Transverse colon (tissue), 4 donors: Measurements from ENCODE around the gene XXYLT1. TPM values are rescaled to one million over a fixed set of nuclear protein-coding genes. Genes with fewer than 3 reads are reported as not detected.

Experiments
- DNase-seq: peaks from one replicate; pipeline ENCODE4 v3.0.0-alpha.2; 2019
- H3K27ac ChIP-seq, 4 donors: fragments of 200-600 bp; sonication (generic); 2 replicates each; pipeline ENCODE4 v1.5.1; 2016 to 2018; ENCODE audit warnings: inconsistent platforms in 4 of 4
- H3K27me3 ChIP-seq: fragments of 200-600 bp; sonication (generic); 2 replicates; pipeline ENCODE4 v1.5.1; 2017; ENCODE audit warnings: inconsistent platforms
- H3K36me3 ChIP-seq, 4 donors: fragments of 200-600 bp; sonication (generic); 2 replicates each; pipeline ENCODE4 v1.5.1; 2017 to 2019; ENCODE audit warnings: inconsistent platforms in 4 of 4
- H3K4me1 ChIP-seq, 4 donors: fragments of 200-600 bp; sonication (generic); 2 replicates each; pipeline ENCODE4 v1.5.1; 2017 to 2020; ENCODE audit warnings: inconsistent platforms in 4 of 4
- H3K4me3 ChIP-seq, 4 donors: fragments of 200-600 bp; sonication (generic); 1 replicate in 1 of 4; 2 replicates in 3 of 4; pipeline versions ENCODE4 v1.5.1 to v1.6.1; 2017 to 2019; ENCODE audit warnings: inconsistent platforms in 4 of 4
- H3K9me3 ChIP-seq, 2 donors: fragments of 200-600 bp; sonication (generic); 2 replicates each; pipeline ENCODE4 v1.5.1; 2017 to 2019; ENCODE audit warnings: inconsistent platforms in 2 of 2
- CTCF ChIP-seq, 5 experiments: fragments of 200-600 bp in 3 of 5; fragments of 450-650 bp in 2 of 5; sonication (generic) in 3 of 5; IDR thresholded peaks; 1 replicate in 2 of 5; 2 replicates in 3 of 5; pipeline ENCODE4 v1.5.1; 2016 to 2017; ENCODE audit warnings: antibody characterized with exemption in 5 of 5, inconsistent platforms in 3 of 5, mild to moderate bottlenecking in 2 of 5, moderate library complexity in 1 of 5
- EP300 ChIP-seq: sonication (generic); formaldehyde crosslinking; IDR thresholded peaks from one replicate; pipeline ENCODE4 v1.6.1; 2017; ENCODE audit warnings: antibody characterized with exemption, low read depth
- POLR2A ChIP-seq: fragments of 450-650 bp; IDR thresholded peaks from one replicate; pipeline ENCODE4 v1.6.1; 2016; ENCODE audit warnings: antibody characterized with exemption, mild to moderate bottlenecking, moderate library complexity
- POLR2AphosphoS5 ChIP-seq, 3 donors: sonication (generic); formaldehyde crosslinking; IDR thresholded peaks; one replicate each; pipeline ENCODE4 v1.6.1; 2016; ENCODE audit warnings: antibody characterized with exemption in 3 of 3
- WGBS, 2 donors: methylation state at CpG; one replicate each; pipeline ENCODE4 v1.1.5; 2018; ENCODE audit warnings: low coverage in 1 of 2; 5-methylcytosine and 5-hydroxymethylcytosine counted together
- in situ Hi-C, 4 donors: fragments of 200-750 bp; cut with MboI; loops; one replicate each; pipeline versions ENCODE4 v1.15.0 to v1.15.1; 2017; ENCODE audit warnings: low sequenced_read_pairs in 3 of 4, low pct_ligation_motif_present in 1 of 4, low pct_unique_long_range_greater_than_20kb in 1 of 4
- intact Hi-C: fragments of 100-400 bp; cut with DNase I; formaldehyde crosslinking; loops from one replicate; pipeline ENCODE4 v1.15.1; 2023; ENCODE audit warnings: low total_unique reads
- total RNA-seq, 4 donors: library from RNA; depleted of rRNA; stranded (reverse); fragments of >200 nt; gene quantifications; one replicate each; pipeline ENCODE4 v1.1.0, GENCODE V29; 2016

XXYLT1 gene
- total RNA-seq, 4 donors from 2014 or later, result 3.0 to 10.0 (median 5.9) TPM

- intact Hi-C loops (no loop called here), in situ Hi-C loops (no loop called here)
- H3K27ac ChIP-seq, result no peak overlapping the region
- no peak overlapping the region for H3K4me3 ChIP-seq
- no peaks in the 10 kb centered on the region for H3K27me3 ChIP-seq
- DNase-seq, result no peak
- no peaks in the 10 kb centered on the region for H3K9me3 ChIP-seq
- 92% methylated on average over 36 of the region's 36 CpGs; no CpG with 5 or more reads in 1 of the 2 donors for WGBS, 2 donors
- TF ChIP-seq POLR2A (no peak), CTCF (IDR thresholded peaks at IDR 0.05) (no peak), POLR2AphosphoS5 (IDR thresholded peaks at IDR 0.05) (no peak), EP300 (no peak)
- peaks cover 0 to 6% (median 3%) of the 10 kb centered on the region in 4 donors for H3K4me1 ChIP-seq
- no peaks in the 10 kb centered on the region for H3K36me3 ChIP-seq
Measured at GRCh38 chr3:195061756-195062655, 209.0 kb downstream of the XXYLT1 start.

- Histone ChIP-seq H3K4me3 (no peak overlapping the region), H3K4me1 (peaks cover 0 to 6% (median 3%) of the 10 kb centered on the region in 4 donors), H3K27ac (no peak overlapping the region), H3K9me3 (no peaks in the 10 kb centered on the region), H3K36me3 (no peaks in the 10 kb centered on the region), H3K27me3 (no peaks in the 10 kb centered on the region)
- in situ Hi-C loops (no loop called here), intact Hi-C loops (no loop called here)
- 92% methylated on average over 18 of the region's 18 CpGs; no CpG with 5 or more reads in 1 of the 2 donors for WGBS, 2 donors
- no peak for DNase-seq
- TF ChIP-seq CTCF (IDR thresholded peaks at IDR 0.05) (no peak), POLR2AphosphoS5 (IDR thresholded peaks at IDR 0.05) (no peak), EP300 (no peak), POLR2A (no peak)
Measured at GRCh38 chr3:195060531-195061291, 210.2 kb downstream of the XXYLT1 start.

- H3K4me3 ChIP-seq, result no peak overlapping the region
- peaks cover 0 to 6% (median 3%) of the 10 kb centered on the region in 4 donors for H3K4me1 ChIP-seq
- no peak for DNase-seq
- intact Hi-C loops, result no loop called here
- no peak overlapping the region for H3K27ac ChIP-seq
- WGBS, 2 donors, result 91% methylated on average over 3 of the region's 3 CpGs; no CpG with 5 or more reads in 1 of the 2 donors
- TF ChIP-seq CTCF (IDR thresholded peaks at IDR 0.05) (no peak), EP300 (no peak), POLR2AphosphoS5 (IDR thresholded peaks at IDR 0.05) (no peak), POLR2A (no peak)
- in situ Hi-C loops, result no loop called here
- H3K36me3 ChIP-seq, result no peaks in the 10 kb centered on the region
- H3K9me3 ChIP-seq, result no peaks in the 10 kb centered on the region
- no peaks in the 10 kb centered on the region for H3K27me3 ChIP-seq
Measured at GRCh38 chr3:195060217-195060481, 210.8 kb downstream of the XXYLT1 start.

- 74 to 75% methylated on average over 5 to 22 of the region's 22 CpGs for WGBS, 2 donors
- Histone ChIP-seq H3K36me3 (no peaks in the 10 kb centered on the region), H3K27me3 (no peaks in the 10 kb centered on the region), H3K27ac (no peak overlapping the region), H3K4me1 (peaks cover 0 to 6% (median 3%) of the 10 kb centered on the region in 4 donors), H3K4me3 (no peak overlapping the region), H3K9me3 (no peaks in the 10 kb centered on the region)
- intact Hi-C loops, result no loop called here
- in situ Hi-C loops, result no loop called here
- TF ChIP-seq CTCF (IDR thresholded peaks at IDR 0.05) (no peak), EP300 (no peak), POLR2A (no peak), POLR2AphosphoS5 (IDR thresholded peaks at IDR 0.05) (no peak)
- peak; percentile 43 for DNase-seq
Measured at GRCh38 chr3:195059471-195060216, 211.3 kb downstream of the XXYLT1 start.
